ENCODE measurements around the gene ACTR3.

ACTR3 gene

DNA sequence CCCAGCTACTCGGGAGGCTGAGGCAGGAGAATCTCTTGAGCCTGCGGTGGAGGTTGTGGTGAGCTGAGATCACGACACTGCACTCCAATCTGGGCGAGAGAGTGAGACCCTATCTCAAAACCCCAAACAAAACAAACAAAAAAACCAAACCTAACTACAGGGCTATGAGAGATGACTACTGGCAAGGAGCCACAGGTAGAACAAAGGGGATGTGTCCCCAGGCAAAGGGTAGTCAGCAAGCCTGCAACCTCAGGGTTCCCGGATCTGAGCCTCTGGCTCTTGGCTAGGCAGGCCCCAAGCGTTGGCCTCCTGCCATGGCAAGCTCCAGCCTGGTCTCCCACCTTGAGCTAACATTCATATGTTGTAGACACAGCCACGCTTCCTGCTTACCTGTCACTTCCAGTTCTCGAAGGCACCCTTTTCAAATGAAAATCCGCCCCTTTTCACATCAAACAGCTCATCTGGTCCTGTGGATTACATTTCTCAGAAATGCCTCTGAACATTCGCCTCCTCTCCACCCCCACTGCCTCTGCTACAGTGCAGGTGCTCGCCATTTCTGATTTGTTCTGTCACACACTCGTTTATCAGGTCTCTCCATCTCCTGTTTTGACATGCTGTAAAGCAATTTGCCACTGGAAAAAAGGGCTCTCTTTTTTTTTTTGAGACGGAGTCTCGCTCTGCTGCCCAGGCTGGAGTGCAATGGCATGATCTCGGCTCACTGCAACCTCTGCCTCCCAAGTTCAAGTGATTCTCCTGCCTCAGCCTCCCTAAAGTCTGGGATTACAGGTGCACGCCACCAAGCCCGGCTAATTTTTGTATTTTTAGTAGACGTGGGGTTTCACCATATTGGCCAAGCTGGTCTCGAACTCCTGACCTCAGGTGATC is 13.1 kb upstream of the ACTR3 start:
- peak; percentile 92 for DNase-seq

DNA sequence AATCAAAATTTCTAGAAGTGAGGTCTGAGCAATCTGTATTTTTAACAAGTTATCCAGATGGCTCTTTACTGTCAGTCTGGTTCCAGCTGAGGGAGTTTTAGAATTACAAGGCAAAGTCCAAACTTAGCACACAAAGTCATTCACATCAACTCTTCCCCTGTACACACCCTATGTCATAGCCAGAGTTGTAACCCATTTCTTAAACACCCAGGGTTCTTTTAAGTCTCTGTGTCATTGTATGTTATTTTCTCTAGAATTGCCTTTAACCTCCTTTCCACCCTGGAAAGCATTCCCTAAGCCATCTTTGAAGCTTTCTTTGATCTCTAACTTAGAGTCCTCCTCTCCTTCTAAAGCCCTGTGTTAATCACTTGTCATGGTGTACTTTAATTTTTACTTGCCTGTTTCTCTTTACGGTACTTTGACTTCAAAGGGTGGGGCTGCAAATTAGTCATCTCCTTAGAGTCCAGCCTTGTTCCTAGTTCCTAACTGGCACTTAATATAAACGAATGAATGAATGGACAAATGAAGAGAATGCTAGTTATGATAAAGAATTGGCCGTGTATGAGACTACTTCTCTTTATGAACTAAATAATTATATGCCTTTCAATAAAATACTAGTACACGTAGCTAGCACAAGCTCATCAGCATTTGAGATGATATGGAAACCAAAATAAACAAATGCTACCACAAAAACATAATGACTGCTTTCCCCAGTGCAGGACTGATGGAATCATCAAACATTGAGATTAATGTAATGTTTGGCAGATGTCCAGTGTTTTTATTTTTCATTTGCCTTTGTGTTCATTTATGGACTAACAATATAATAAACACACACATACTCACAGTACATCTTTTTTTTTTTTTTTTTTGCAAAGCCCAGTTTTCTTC is 11.9 kb upstream of the ACTR3 start:
- DNase-seq = peak; percentile 84

DNA sequence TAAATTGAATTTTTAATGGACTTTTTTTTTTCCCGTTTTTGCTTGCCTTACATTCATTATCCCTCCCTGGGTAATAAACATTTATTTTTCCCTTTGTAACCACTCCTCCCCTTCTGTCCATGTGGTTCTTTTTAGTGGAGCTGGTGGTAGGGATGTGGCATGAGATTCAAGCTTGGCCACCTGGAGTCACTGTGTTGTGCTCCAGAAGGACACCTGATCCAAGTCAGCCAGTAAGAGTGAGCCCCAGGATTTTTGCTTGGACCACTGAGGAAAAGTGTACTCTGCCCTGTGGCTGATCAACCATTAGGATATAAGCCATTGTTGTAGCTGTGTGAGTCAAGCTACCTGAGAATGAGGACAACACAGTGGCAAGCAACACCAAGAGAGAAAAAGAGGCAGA is 11.1 kb upstream of the ACTR3 start:
- DNase-seq = peak; percentile 64

DNA sequence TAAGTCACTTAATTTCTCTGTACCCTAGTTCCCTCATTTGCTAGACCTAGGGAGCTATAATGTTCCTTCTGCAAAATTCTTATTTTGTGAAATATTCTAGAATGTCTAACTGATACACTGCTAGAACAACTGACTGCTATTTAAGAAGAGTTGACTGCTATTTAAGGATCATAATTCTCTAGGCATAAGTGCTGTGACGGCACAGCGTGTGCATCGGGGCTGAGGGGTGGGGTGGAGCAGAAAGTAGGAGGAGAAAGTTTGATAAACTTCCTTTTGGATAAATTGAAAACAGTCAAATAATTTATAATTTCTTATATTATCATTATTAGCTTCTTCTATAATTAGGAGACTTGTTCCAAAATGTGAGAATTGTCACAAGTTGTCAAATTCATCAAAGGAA is 10.4 kb upstream of the ACTR3 start:
- DNase-seq = no peak

DNA sequence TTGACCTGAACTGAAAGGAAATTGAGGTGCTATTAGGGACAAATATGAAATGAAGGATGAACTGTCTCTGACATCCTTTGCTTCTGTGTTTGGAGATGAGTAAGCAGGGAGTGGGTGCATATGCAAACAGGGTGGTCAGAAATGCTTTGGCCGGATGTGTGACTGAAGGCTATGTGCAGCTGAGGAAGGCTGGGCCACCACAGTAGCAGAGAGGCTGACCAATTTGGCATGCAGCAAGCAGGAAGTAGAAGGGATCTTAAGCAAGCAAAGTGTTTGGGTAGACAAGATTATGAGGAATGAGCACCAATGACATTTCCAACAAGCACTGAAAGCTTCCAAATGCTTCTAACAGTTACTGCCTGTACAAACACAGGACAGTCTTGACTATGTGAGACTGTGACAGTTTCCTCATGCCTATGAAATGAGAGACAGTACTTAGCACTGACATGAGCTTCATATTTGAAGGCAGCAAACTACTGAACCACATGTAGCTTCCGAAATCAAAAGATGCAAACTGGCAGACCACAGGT is 3.3 kb upstream of the ACTR3 start:
- DNase-seq = no peak

DNA sequence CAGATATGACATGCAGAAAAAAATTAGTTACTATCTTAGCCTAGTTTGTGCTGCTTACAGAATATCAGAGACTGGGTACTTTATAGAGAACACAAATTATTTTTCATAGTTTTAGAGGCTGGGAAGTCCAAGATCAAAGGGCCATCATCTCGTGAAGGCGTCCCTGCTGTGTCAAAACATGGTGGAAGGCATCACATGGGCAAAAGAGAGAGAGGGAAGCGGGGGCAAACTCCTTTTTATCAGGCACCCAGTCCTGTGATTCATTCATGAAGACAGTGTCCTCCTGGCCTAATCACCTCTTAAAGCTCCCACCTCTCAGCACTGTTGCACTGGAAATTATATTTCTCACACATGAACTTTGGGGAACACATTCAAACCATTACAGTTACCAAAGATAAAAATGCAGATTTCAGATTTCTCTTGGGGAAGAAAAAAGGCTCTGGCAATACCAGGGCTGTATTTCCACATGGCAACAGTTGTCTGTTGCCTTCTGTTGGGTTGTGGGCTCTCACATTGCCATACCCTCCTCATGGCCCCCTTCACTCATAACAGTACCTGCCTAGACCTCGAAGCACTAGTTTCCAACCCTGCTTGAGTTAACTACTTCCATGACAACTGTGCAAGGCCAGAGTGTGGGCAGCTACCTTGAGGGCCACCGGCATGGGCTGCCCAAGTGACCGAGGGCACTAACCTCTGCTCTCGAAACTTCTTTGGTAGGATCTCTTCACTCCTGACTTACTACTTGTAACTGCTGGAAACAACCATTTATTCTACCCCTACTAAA is 2.7 kb upstream of the ACTR3 start:
- no peak for DNase-seq

DNA sequence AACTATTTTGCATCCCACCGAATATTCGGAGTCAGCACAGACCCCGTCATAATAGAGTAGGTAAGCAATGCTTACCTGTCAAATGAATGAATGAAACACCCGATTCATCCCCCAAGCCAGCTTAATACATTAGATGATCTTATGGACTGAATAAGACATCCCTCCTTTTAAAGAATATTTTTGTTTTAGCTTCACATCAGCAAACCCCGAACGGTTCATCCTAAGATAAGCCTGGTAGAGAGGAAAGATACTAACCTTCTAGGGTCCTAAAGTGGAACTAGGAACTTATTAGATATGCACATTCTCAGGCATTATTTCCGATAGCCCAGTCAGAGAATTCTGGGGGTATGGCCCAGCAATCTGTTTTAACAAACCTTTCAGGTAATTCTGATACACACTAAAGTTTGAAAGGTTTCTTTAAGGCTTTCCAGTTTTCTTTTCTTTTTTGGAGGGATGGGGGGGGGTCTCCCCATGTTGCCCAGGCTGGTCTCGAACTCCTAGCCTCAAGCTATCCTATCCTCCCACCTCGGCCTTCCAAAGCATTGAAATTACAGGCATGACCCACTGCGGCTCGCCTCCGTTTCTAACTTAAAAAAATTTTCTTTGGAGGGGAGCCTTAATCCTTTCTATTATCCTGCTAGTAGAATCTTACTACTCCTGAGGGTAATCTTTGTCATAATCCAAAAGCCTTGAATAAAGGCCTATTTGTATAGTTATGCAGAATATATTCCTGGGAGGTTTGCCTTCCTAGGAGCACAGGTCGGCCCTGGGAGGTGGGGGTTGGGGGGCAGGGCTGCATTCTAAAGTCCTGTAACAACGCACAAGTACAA is 1.0 kb upstream of the ACTR3 start:
- no peak for DNase-seq

DNA sequence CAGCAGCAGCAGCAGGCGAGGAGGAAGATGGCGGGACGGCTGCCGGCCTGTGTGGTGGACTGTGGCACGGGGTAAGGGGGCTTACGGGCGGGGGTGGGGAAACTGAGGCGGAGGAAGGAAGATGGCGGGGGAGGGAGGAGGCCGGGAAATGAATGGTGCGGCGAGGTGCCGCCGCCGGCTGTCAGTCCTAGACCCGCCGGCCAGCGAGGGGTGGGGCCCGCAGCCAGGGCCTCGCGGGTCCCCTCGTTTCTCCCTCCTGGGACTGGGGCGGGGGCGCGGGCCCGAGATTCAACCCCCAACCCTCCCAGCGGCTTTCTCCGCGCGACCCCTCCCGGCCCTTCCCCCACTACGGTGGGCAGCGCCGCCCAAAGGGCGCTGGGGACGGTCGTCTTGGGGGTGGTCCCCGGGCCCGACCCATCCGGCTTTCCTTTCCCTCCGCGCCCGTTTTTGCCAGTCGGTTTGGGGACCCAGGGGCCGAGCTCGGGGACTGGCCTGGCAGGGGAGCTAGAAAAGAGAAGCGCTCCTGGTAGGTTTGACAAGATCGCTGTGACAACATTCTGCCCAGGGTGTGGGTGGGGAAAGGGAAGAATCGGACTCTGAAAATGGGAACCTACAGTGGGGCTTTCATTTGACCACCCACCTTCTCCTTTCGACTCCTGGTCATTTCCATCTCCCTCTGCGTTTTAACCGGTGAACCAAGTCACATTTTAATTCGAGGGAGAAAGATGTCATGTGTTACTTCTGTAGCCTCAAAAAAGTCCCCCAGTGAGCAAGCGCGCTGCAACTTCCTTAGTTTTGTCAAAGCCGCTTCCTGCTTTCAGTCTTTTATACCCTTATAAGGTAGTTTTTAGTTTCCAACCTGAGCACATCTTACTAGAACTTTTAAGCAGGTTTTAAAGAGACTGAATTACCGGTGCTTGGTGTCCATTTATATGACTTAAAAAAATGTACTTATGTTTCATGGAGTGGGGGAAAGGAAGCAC is 655 bp downstream of the ACTR3 start:
- DNase-seq = peak; percentile 13

DNA sequence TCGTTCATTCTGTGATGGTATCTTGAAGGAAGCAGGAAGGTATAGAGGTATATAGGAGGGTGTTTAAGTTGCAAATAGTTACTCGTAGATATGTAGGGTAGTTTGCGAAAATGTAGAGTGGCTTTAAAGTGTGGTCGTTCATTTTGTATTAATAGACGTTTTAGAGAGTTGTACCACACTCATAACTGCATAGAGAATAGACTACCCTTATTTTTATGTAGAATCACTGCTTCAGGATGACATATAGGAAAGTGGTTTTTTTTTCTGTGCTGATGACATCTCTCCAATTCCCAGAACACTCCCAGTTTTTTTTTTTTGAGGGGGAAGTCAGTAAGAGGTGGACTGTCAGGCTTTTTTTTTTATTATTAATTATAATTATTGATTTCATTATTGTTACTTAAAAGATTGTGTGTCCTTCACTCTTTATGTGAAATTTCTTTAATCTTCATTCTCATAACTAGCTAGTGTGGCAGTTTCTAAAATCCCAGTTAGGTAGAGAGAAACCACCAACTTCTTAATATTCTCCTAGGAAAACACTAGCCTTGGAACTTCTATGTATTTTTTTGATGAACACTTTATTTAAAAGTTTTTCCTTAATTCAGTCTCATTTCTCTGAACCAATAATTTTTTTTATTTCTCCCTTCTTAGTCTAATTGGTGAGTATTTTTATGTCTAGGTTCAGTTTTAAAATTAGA is 1.5 kb downstream of the ACTR3 start:
- no peak for DNase-seq

DNA sequence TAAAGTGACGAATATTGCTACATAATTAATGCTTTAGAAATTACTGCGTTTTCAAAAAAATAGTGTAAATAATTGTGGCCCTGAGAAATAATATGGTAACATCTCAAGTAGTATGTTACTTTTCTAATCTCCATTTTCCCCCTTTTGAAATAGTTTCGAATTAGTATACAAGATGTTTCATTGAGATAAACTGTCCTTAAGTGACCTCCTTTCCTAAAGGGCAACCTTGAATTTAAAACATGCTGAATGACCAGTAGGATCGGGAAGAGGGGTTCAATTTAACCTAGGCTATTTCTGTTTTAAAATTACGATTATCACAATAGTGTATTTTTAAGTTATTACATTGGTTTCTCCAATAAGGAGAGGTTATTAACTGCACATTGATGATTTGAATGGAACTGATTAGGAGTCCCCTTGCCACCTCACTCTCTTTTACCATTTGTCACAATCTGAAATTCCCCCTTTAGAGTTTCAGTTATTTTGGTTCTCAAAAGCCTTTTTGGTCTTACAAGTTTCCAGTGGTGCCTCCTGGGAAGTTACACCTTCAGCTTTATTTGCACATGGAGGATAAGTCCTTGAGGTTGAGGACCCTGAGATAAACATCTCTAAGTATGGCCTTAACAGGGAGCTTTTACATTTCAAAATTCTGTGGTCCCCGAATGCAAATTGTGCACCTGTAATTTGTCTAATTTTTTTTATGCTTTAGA is 2.3 kb downstream of the ACTR3 start:
- no peak for DNase-seq

DNA sequence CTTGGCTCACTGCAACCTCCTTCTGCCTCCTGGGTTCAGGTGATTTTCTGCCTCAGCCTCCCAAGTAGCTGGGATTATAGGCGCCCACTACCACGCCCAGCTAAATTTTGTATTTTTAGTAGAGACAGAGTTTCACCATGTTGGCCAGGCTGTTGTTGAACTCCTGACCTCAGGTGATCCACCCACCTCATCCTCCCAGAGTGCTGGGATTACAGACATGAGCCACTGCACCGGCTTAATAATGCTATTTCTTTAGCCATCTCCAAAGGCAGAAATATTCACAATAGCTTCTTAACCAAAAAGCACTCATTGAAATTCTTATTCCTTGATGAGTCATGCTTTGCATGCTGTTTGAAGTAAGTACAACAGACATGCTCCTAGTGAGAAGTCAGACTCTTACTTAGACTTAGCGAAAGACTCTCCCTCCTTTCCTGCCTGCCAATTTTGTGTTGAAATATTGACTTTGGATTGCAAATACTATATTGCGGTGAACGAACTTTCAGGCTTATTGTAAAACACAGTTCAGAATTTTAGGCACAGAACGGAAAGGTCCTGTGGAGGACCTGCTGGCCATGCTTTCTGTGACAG is 4.4 kb downstream of the ACTR3 start:
- DNase-seq = no peak

DNA sequence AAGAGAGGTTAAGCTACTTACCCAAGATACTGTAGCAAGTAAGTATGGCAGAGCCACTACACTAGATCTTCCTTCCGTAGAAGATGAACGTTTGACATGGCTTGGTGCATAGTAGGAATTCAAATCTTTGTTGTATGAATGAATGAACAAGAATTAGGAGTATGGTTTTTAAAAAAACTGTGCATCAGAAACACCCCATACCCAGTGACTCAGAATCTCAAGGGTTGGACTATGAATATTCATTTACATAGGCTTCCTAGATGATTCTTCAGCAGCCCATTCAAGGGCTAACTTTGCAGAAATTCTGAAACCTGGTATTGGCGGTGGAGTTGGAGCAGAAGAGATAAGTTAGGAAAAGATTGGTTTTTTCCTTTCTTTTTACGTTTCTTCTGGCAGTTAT is 5.4 kb downstream of the ACTR3 start:
- DNase-seq = no peak

DNA sequence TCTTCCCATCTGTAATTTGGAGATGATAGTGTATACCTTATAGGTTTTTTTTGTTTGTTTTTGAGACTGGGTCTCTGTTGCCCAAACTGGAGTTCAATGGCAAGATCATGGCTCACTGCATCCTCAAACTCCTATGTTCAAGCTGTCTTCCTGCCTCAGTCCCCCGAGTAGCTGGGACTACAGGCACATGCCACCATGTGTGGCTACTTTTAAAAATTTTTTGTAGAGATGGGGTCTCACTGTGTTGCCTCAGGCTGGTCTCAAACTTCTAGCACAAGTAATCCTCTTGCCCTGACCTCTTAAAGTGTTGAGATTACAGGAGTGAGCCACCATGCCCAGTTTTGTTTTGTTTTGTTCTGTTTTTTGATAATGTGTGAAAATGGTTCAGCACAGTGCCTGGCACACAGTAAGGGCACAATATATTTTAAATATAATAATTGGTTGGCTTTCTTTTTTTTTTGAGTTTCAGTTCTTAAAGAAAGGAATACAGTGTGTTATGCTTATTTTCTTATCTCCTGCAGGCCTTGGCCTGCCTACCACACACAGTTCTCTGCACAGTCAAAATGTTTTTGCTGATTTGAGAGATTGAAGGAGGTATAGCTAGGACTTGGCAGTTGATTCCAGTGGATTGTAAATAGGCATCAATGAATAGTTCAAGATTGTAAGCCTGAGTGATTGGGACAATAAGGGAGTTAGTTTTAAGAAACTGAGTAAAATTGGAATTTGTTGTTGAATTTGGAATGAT is 6.1 kb downstream of the ACTR3 start:
- no peak for DNase-seq

DNA sequence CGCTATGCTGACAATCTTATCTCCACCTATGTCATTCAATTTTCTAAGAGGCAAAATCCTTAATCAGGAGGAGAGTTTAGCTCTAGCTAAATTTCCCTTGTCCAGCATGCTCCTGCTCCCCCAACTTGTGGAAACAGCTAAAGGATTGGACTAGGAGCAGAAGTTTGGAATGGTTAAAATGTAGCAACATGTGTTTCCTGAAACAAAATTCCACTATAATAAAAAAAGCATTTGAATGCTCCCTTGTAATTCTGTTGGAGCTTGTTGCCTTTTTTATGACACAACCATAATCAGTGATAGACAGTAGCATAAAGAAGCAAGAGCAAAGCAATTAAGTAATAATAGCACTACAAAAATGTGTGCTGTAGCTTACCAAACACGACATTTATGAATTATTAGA is 6.9 kb downstream of the ACTR3 start:
- DNase-seq = no peak

DNA sequence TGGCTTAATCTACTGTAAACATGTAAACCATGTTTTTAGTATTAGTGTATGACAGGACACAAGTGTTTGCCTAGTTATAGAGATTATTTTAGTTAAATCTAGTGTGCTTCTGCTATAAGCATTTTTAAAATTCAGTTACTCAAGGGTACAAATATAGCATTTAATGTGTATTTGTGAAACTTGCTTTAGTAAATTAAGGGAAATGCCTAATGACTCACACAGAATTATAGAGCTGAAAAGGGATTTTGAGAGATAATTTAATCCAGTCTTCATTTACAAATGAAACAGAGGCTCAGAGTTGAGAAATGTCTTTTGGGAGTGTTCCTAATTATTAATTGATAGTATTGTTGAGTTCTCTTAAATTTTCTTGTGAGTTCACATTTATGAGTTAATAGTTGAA is 8.2 kb downstream of the ACTR3 start:
- no peak for DNase-seq

DNA sequence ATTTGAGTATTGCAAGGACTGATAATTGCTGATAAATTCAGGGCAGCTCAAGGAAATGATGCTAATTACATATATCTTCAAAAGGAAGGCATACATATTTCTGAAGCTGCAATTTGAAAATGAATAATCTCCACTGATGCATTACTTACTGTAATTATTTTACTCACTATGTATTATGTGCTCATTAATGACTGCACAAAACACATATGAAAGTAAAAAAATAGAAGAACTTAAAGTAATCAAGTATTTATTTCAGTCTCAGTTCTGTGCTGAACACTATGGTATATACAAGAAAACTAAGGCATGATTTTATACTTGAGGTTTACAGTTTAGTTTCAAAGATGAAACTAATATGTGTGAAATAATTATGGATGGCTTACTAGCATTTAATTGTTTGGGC is 9.3 kb downstream of the ACTR3 start:
- no peak for DNase-seq

DNA sequence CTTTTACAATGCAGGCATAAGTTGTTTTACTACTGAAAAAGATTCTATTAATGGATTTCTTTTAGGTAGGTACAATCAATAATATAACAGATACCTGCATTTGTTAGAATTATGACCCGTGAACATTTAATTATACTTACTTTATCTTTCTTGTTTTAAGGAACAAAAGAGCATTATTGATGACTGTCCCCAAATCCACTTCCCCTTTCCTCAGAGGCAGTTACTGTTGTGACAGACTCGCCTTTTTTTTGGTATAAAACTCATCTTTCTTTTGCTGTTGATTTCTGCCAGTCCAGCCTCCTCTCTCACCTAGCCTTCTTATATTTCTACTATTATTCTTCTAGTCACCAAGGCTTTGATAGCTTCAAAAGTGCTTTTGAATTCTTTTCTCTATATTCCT is 12.1 kb downstream of the ACTR3 start:
- DNase-seq = no peak

DNA sequence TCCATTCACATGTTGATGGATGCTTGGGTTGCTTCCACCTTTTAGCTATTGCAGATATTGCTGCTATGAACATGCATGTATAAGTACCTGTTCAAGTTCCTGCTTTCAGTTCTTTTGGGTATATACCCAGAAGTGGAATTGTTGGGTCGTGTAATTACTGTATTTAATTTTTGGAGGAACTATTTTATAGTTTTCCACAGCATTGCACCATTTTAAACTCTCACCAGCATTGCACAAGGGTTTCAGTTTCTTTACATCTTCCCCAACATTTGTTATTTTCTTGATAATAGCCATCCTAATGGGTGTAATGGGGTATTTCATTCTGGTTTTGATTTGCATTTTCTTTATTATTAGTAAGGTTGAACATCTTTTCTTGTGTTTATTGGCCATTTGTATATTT is 16.0 kb downstream of the ACTR3 start:
- DNase-seq = no peak

Measured in NCI-H1105 treated with DMSO at 0.1 percent for 48 hours (cell line).